ENCODE measurements around the gene KDM4E. TPM values are rescaled to one million over a fixed set of nuclear protein-coding genes. Genes with fewer than 3 reads are reported as not detected.

KDM4E gene
- total RNA-seq, 1 donor from 2014 or later: 0.41 TPM

DNA sequence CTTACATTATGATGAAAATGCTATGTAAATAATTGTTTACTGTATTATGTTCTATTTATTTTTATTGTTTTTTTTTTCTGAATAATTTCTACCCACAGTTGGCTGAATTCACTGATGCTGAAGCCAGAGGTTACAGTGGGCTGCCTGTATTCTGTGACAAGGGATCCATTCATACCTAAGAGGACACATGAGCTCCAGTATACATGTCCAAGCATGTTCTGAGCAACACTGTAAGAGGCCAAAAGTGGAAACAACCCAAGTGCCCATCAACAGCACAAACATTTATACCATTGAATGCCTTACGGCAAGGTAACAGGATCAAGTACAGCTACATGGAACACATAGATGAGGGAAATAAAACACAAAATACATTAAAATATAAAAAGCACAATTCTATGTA, 40.3 kb downstream of the KDM4E start:
- peaks cover 6% of the 10 kb centered on the region for H4K20me1 ChIP-seq (ENCODE audit: insufficient read depth, low read length)
- H3K36me3 Mint-ChIP-seq (ENCODE audit: low read depth, unreplicated experiment): no peaks in the 10 kb centered on the region
- peaks cover 27% of the 10 kb centered on the region for H3K79me2 ChIP-seq (ENCODE audit: insufficient read depth, low read length)
- TF ChIP-seq, protein P1, sequence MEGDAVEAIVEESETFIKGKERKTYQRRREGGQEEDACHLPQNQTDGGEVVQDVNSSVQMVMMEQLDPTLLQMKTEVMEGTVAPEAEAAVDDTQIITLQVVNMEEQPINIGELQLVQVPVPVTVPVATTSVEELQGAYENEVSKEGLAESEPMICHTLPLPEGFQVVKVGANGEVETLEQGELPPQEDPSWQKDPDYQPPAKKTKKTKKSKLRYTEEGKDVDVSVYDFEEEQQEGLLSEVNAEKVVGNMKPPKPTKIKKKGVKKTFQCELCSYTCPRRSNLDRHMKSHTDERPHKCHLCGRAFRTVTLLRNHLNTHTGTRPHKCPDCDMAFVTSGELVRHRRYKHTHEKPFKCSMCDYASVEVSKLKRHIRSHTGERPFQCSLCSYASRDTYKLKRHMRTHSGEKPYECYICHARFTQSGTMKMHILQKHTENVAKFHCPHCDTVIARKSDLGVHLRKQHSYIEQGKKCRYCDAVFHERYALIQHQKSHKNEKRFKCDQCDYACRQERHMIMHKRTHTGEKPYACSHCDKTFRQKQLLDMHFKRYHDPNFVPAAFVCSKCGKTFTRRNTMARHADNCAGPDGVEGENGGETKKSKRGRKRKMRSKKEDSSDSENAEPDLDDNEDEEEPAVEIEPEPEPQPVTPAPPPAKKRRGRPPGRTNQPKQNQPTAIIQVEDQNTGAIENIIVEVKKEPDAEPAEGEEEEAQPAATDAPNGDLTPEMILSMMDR (IDR thresholded peaks at IDR 0.05; ENCODE audit: insufficient read depth, low read depth, low read length): no peak
- no peak for TF ChIP-seq EZH2 (IDR thresholded peaks at IDR 0.05; ENCODE audit: insufficient read depth, low read length)
- no peaks in the 10 kb centered on the region for H3K9me3 ChIP-seq (ENCODE audit: insufficient read depth, low read depth, low read length)
- H3K4me1 Mint-ChIP-seq (ENCODE audit: low read depth, unreplicated experiment): peaks cover 9% of the 10 kb centered on the region
- H3K4me3 ChIP-seq (ENCODE audit: insufficient read depth, low read depth, low read length): no peak overlapping the region
- H3K9me3 Mint-ChIP-seq (ENCODE audit: unreplicated experiment): no peaks in the 10 kb centered on the region
- no peak overlapping the region for H3K4me3 Mint-ChIP-seq (ENCODE audit: unreplicated experiment)
- no peak overlapping the region for H3K9ac ChIP-seq (ENCODE audit: low read length)
- H3K27ac ChIP-seq (ENCODE audit: low read depth, low read length): no peak overlapping the region
- H3K27ac Mint-ChIP-seq (ENCODE audit: unreplicated experiment): no peak overlapping the region
- peaks cover 11% of the 10 kb centered on the region for H3K4me1 ChIP-seq (ENCODE audit: insufficient read depth, low read length)
- no peaks in the 10 kb centered on the region for H3K27me3 Mint-ChIP-seq (ENCODE audit: low read depth, unreplicated experiment)
- peaks cover 2% of the 10 kb centered on the region for H3K27me3 ChIP-seq (ENCODE audit: insufficient read depth, low read length)
- FAIRE-seq (no peak), DNase-seq (ENCODE audit: low read depth) (no peak)
- no peak overlapping the region for H3K4me2 ChIP-seq (ENCODE audit: low read length)
- no peaks in the 10 kb centered on the region for H3K36me3 ChIP-seq (ENCODE audit: insufficient read depth, low read length)
- no peak overlapping the region for H2AFZ ChIP-seq (ENCODE audit: low read depth, low read length)

DNA sequence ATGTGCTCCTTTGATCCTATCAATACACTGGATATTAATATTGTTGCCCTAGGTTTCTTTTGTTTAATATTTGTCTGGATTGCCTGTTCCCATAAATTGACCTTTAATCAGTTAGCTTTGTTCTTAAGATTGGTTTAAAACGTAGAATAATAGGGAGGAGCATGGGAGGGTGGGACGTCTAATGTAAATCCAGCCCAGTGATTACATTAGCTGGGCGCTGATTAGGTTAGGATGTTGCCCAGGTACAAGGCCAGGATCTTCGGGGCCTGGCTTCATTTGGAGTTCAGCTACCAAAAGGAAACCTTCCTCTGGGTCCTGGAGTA, 41.6 kb downstream of the KDM4E start, which contains the start of gene SRSF8:
Gene SRSF8 (plus strand): TSS at position 204 of the 323 bp plus-strand sequence. CDS start 308 bp downstream, outside the sequence.
- DNase-seq (ENCODE audit: low read depth) (no peak), FAIRE-seq (no peak)
- Histone ChIP-seq H3K9ac (ENCODE audit: low read length) (peak within 1 kb of the TSS; percentile 97), H3K27me3 (ENCODE audit: insufficient read depth, low read length) (no peaks in the 10 kb centered on the region), H3K9me3 (ENCODE audit: insufficient read depth, low read depth, low read length) (no peaks in the 10 kb centered on the region), H3K36me3 (ENCODE audit: insufficient read depth, low read length) (no peaks in the 10 kb centered on the region), H3K4me3 (ENCODE audit: insufficient read depth, low read depth, low read length) (peak within 1 kb of the TSS; percentile 91), H2AFZ (ENCODE audit: low read depth, low read length) (peak within 1 kb of the TSS; percentile 81), H3K27ac (ENCODE audit: low read depth, low read length) (peak within 1 kb of the TSS; percentile 90), H3K4me1 (ENCODE audit: insufficient read depth, low read length) (peaks cover 11% of the 10 kb centered on the region), H3K4me2 (ENCODE audit: low read length) (peak within 1 kb of the TSS; percentile 93), H3K79me2 (ENCODE audit: insufficient read depth, low read length) (peaks cover 33% of the 10 kb centered on the region), H4K20me1 (ENCODE audit: insufficient read depth, low read length) (peaks cover 11% of the 10 kb centered on the region)
- Mint-ChIP-seq H3K4me1 (ENCODE audit: low read depth, unreplicated experiment) (peaks cover 14% of the 10 kb centered on the region), H3K27ac (ENCODE audit: unreplicated experiment) (peak within 1 kb of the TSS; percentile 99), H3K9me3 (ENCODE audit: unreplicated experiment) (no peaks in the 10 kb centered on the region), H3K27me3 (ENCODE audit: low read depth, unreplicated experiment) (no peaks in the 10 kb centered on the region), H3K36me3 (ENCODE audit: low read depth, unreplicated experiment) (no peaks in the 10 kb centered on the region), H3K4me3 (ENCODE audit: unreplicated experiment) (peak within 1 kb of the TSS; percentile 100)
- no peak for TF ChIP-seq EZH2 (IDR thresholded peaks at IDR 0.05; ENCODE audit: insufficient read depth, low read length)
- TF ChIP-seq, protein P1 (IDR thresholded peaks at IDR 0.05; ENCODE audit: insufficient read depth, low read depth, low read length): no peak

DNA sequence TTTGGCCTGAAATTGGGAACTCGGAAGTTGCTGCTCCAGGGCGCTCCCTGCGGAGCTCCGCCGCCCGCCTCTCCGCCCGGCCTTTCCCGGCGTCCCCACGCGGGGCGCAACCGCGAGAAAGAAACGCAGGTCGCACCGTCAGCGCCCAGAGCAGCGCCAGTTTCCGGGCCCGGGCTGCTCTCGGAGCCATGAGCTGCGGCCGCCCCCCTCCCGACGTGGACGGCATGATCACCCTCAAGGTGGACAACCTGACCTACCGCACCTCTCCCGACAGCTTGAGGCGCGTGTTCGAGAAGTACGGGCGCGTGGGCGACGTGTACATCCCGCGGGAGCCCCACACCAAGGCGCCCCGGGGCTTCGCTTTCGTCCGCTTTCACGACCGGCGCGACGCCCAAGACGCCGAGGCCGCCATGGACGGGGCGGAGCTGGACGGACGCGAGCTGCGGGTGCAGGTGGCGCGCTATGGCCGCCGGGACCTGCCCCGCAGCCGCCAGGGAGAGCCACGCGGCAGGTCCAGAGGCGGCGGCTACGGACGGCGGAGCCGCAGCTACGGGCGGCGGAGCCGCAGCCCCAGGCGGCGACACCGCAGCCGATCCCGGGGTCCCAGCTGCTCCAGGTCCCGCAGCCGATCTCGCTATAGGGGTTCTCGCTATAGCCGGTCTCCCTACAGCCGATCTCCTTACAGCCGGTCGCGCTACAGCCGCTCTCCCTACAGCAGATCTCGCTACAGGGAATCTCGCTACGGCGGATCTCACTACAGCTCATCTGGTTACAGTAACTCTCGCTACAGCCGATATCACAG, 42.2 kb downstream of the KDM4E start:
- no peak for FAIRE-seq
- DNase-seq (ENCODE audit: low read depth): peak; percentile 57
- no peaks in the 10 kb centered on the region for H3K27me3 Mint-ChIP-seq (ENCODE audit: low read depth, unreplicated experiment)

More for the DNA sequence above, 42.2 kb downstream of the KDM4E start:
- Mint-ChIP-seq H3K4me1 (ENCODE audit: low read depth, unreplicated experiment) (peaks cover 14% of the 10 kb centered on the region), H3K4me3 (ENCODE audit: unreplicated experiment) (peak overlapping the region; percentile 100), H3K36me3 (ENCODE audit: low read depth, unreplicated experiment) (no peaks in the 10 kb centered on the region), H3K9me3 (ENCODE audit: unreplicated experiment) (no peaks in the 10 kb centered on the region), H3K27ac (ENCODE audit: unreplicated experiment) (peak overlapping the region; percentile 99)
- peaks cover 33% of the 10 kb centered on the region for H3K79me2 ChIP-seq (ENCODE audit: insufficient read depth, low read length)
- H3K27me3 ChIP-seq (ENCODE audit: insufficient read depth, low read length): no peaks in the 10 kb centered on the region
- H3K36me3 ChIP-seq (ENCODE audit: insufficient read depth, low read length): no peaks in the 10 kb centered on the region
- peak overlapping the region; percentile 81 for H2AFZ ChIP-seq (ENCODE audit: low read depth, low read length)
- TF ChIP-seq, protein P1 (IDR thresholded peaks at IDR 0.05; ENCODE audit: insufficient read depth, low read depth, low read length): peak; percentile 35
- no peak for TF ChIP-seq EZH2 (IDR thresholded peaks at IDR 0.05; ENCODE audit: insufficient read depth, low read length)
- H3K4me1 ChIP-seq (ENCODE audit: insufficient read depth, low read length): peaks cover 11% of the 10 kb centered on the region
- peaks cover 11% of the 10 kb centered on the region for H4K20me1 ChIP-seq (ENCODE audit: insufficient read depth, low read length)
- peak overlapping the region; percentile 93 for H3K4me2 ChIP-seq (ENCODE audit: low read length)
- H3K27ac ChIP-seq (ENCODE audit: low read depth, low read length): peak overlapping the region; percentile 90
- no peaks in the 10 kb centered on the region for H3K9me3 ChIP-seq (ENCODE audit: insufficient read depth, low read depth, low read length)
- peak overlapping the region; percentile 91 for H3K4me3 ChIP-seq (ENCODE audit: insufficient read depth, low read depth, low read length)
- H3K9ac ChIP-seq (ENCODE audit: low read length): peak overlapping the region; percentile 97

Data from astrocyte (in vitro differentiated cells and primary cell).